Measurements from ENCODE around the gene NHS. TPM values are rescaled to one million over a fixed set of nuclear protein-coding genes. Genes with fewer than 3 reads are reported as not detected.

NHS gene
- total RNA-seq, 1 experiment from 2014 or later: 5.3 TPM

DNA sequence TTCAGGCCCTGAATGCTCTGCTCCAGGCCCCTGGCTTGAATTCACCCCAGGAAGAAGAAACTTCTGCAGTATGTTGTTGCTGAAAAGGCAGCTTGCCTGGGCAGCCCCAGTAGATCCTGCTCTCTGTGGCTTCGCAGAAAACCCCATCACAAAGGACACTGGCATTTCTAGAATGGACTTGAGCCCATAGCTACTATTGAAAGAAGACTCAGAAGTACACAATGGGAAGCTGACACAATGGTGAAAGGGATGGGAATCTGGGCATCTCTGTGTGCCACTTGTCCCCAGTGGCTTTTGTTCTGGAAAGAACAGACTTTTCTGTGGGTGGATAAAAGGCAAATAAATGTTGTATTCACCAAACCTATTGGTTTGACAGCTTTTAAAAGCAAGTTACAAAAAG is 294.9 kb downstream of the NHS start:
- no peak for DNase-seq (ENCODE audit: low spot score)

DNA sequence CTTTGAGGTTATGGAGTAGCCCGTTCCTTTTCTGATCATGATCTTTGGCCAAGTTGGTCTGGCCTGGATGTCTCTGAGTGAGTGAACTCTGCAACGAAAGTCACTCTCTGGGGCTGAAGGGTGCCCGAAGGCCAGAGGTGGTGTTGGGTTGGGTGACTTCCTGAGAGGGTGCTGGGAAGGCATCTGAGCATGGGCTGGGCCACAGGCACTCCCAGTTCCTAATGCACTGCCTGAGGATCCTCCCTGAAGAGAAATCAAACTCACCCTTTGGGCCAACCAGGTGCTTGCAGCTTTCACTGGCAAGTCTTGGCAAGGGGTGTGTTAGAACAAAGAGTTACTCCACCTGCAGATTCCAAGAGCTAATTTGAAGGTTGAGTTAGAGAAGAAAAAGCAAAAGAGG is 295.9 kb downstream of the NHS start:
- DNase-seq (ENCODE audit: low spot score): no peak

DNA sequence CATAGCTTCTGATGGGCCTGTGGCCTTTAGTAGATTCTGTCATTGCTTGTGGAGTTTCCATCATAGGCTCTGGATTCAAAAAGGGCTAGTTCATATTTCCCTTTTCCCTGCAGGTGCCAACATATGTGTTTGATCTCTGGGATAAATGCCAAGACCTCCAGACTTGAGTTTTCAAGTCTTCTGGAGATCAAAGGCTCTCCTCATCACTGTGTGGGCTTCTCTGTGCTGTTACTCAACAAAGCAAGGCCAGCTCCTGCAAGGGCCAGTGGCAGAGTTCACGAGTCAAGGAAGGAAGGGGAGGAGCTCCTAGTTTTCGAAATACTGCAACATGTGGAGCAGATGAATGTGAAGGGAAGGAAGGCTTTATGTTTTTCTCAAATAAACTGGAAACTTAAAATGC is 299.6 kb downstream of the NHS start:
- peak; percentile 52 for DNase-seq (ENCODE audit: low spot score)

DNA sequence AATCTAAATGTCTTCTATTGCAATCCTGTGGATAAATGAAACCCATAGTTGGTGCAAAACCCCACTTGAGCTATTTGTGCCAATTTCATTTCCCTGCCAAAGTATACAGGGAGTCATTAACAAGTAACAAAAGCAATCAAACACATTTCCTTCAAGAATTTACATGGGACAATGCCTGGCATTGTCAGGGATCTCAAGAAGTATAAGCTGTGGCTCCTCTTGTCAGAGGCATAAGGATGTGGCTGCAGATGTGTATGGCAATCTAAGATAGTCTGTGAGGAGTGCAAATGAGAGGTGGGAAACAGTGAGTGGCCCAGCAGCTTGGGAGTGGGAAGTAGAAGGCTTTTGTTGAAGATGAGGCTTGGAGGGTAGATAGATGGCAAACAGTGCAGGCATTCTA is 304.3 kb downstream of the NHS start:
- peak; percentile 9 for DNase-seq (ENCODE audit: low spot score)

DNA sequence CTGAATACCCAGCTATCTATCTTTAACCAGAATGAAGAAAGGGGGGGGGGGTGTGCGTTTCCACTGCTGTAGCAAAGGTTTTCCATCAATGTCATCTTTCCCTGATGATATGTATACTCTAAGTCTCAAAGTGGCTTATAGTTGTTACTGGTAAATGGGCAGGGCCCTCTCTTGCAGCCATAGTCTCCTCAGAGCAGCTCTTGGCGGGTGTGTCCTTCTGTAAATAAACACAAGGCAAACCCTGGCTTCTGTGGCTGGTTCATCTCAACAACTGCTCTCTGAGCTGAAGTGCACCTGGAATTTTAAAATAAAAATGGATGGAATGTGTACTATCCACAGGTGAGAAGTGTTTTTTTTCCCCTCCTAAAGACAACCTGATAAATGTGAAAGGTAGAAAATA is 304.8 kb downstream of the NHS start:
- peak; percentile 19 for DNase-seq (ENCODE audit: low spot score)

DNA sequence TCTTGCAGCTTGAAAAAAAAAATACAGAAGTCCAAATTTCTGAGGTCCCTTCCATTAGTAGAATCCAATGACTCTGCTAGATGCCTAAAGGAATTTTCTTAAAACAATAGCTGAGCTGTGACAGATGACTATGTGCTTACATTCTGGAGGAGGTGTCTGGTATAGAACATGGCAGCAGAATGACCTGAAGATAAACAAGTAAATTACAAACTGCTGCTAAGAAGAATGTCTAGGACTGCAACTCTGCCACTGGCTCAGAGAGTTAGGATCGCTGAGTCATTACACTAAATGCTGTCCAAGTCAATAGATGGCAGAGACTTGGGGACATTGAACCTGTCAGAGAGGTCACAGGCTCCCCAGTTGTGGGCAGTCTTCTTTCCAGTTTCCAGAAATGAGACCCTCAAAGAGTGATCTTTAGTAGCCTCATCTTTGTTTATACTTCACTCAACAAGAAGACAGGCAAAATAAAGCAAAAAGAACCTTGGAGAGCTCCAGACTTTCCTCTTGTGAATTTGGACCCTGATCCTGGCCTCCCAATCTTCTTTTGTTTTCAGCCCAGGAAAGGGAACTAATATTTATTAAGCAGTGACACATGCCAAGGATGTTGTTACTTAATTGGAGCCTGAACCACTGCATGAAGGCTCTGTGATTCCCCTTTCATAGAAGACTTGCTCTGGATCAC is 305.9 kb downstream of the NHS start:
- DNase-seq (ENCODE audit: low spot score): no peak

DNA sequence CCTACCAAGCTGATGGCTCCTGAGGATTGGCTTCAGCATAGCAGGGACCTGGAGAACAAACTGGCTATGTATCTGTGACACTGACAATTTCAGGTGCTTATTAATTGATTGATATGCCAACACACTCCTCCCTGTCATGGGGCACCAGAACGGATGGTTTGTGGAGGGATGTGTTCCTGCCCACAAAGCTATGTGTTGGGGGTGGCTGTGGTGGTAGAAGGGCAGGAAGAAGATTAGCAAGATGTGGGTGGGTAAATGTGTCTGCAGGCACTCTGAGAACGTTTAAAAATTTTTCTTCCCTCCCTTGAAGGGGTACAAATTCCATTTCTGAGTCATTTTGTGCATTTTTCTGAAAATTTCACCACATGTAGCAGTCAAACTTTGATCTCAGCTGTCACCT is 307.3 kb downstream of the NHS start:
- no peak for DNase-seq (ENCODE audit: low spot score)

DNA sequence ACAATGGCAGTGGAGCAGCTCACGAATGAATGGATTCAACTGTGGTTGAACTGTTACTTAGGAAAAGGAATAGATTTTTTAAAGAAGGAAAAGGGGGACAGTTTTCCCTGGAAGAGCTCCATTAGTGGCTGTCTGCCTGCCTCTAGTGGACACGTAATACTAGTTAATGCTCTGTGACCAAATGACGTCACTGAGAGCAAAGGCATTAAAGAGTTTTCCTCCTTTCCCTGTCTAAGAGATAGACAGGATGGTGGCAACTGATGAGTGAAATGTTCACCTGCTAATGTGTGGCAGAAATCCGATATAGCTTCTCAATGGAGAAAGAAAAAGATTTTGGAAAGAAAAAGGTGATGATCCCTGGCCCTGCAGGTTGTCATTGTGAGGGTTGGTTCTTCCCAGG is 310.0 kb downstream of the NHS start:
- DNase-seq (ENCODE audit: low spot score): no peak

DNA sequence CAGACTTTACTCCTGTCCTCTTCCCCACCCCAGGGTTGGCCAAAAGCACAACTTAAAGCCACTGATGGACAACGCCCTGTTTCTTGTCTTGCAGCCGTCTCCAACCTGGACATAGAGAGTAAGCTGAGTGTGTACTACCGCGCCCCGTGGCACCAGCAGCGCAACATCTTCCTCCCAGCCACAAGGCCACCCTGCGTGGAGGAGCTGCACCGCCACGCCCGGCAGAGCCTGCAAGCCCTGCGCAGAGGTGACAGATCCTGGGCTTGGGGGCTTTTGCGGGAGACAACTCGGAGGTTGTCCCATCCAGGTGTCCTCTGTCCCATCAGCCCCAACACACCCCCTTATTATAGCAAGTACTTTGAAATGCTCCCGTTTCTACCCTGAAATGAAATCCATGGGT is 312.6 kb downstream of the NHS start:
- DNase-seq (ENCODE audit: low spot score): no peak

DNA sequence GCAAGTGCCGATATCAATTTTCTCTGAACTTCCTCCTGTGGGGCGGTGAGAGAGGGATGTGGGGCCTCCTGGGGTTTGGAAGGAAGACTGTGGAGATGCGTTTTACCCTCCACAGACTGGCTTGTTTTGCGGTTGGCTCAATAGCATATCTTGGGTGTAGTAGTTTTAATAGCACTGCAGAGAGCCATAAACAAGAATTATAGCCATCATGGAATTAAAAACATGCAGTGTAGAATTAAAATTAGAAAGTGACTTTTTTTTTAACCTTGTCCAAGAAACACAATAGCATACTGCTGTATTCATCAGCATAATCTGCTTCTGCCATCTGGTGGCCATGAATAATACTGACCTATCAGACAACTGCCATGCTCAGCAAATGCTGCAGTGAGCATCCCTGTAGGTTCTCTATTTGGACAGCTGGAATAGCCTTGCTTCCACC is 315.0 kb downstream of the NHS start:
- peak; percentile 95 for DNase-seq (ENCODE audit: low spot score)

DNA sequence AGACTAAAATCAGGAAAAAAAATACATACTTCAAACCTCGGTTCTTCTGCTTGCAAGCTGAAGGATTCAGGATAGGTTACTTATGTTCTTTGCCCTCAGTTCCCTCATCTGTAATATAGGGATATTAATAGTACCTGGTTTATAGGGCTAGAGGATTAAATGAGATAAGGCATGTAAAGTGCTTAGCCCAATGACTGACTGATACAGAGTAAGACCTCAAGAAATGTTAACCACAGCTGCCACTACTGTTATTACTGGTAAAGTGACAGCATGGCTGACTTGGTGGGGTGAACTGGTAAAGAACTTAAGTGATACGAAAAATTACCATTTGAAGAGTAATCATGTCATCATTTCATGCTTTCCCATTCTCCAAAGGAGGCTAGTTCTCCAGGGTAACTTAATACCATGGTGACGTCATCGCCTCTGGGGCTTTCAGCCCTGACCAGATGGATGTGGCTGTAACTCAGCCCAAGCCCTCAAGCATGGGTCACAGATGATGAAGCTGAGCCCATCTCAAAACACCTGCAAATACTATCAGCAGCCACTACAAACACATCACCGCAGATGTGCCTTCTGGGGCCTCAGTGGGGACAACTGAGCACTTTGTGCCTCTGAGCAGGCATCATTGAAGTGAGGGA is 317.8 kb downstream of the NHS start:
- DNase-seq (ENCODE audit: low spot score): no peak

DNA sequence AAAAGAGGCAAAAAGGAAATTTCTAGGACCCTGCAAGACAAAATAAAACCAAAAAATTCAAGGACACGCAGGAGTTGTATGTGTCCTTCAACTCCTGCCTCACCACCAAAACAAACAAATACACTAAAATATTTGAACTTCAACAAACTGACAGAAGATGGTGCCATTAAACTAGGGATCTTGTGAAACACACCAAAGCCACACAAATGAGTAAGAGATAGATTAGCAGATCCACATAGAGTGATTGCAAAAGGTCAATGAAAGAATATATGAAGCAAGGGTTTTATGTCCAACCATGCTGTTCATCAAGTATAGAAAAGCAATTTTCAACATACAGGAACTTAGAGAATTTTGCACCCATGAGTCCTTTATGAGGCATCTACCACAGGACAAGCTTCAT is 322.2 kb downstream of the NHS start:
- DNase-seq (ENCODE audit: low spot score): peak; percentile 12

DNA sequence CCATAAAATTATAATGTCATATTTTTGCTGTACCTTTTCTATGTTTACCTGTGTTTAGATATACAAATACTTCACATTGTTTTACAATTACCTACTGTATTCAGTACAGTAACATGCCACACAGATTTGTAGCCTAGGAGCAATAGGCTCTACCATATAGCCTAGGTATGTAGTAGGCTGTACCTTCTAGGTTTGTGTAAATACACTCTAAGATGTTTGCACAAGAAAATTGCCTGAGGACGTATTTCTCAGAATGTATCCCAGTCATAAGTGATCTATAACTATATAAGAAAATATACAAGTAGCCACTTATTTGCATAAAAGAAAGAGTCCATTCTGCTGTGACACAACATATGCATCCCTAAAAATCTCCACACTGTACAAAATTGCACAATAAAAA is 326.0 kb downstream of the NHS start:
- no peak for DNase-seq (ENCODE audit: low spot score)

DNA sequence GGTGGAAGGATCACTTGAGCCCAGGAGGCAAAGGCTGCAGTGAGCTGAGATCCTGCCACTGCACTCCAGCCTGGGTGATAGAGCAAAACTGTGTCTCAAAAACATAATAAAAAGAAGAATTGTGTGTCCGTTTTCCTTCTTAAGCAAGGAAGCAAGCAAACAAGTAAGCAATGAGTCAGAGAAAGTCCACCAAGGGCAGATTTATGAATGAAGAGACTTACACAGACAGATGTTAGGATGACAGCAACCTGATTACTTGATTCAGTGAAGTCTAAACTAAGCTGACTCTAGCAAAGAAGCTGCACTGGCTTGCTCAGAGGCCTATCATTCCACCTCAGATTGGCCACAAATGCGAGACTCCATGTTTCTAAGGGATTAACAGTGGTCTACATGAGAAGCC is 328.2 kb downstream of the NHS start:
- DNase-seq (ENCODE audit: low spot score): no peak

DNA sequence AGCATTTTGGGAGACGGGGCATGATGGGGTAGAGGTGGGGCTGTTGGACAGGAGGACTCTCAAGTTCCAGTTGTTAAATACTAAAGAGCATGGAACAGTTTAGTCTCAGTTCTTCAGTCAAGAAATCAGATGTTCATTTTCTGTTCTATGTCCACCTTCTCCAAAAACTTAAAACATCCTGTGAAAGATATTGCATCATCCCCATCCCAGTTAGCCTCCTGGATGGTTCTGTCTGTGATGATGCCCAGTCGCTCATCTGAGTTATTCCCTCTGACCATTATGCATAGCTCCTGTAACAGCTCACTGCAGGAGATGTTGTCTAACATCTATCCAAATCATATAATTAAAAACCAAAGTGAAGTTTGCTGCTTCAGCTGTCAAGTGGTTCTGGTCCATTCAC is 330.2 kb downstream of the NHS start:
- no peak for DNase-seq (ENCODE audit: low spot score)

DNA sequence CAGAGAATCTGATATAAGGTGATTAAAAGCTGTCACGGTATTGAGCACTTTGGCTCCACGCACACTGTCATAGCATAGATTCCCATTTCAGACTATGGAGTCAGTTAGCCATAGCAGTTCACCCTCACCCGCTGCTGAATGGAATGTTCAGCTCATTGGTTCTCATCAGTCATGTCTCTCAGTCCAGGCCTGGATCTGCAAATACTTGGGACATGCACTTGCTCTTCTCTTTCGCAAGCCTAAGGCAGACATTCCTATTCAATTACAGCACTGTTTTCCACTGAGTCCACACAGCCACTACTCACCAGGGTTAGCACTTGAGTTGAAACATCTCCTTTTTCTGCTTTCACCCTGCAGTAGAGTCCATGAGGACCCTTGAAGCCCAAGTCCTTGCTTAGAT is 331.7 kb downstream of the NHS start:
- DNase-seq (ENCODE audit: low spot score): no peak

DNA sequence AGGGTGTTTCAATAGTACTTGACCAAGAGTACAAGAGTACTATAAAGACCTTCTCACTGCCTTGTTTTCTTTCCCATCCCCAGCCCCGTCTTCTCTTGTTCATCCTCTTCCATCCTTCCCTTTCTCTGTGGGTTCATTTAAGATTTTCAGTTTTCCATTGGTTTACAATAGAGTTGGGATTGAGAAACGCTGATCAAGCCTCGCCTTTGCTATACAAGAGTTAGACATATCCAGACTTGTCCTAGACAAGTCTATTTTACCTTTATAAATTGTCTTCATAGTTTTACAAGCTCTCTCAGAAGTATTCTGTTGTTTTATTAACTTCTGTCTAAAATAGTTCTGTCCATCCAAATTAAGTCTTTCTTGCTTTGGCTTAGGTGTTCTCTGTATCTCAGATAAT is 332.7 kb downstream of the NHS start:
- no peak for DNase-seq (ENCODE audit: low spot score)

DNA sequence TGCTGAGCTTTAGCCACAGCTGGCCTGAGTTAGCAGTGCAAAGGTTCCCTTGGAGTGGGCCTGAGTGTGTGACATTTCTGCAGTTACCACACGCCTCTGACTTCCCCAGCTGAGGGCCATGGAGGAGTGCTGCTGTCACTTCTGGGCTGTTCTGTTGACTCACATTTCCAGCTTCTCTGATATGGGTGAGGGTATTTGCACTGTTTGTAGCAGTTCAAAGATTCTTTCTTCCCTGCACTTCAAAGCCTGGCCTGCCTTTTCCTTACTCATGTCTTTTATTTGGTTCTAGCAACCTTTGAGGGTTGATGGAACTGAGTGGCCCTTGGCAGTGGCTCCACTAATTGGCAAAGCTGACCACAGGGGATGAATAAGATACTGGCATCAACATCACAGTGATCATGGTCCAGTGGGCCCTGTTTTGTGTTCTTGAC is 335.9 kb downstream of the NHS start:
- DNase-seq (ENCODE audit: low spot score): no peak

DNA sequence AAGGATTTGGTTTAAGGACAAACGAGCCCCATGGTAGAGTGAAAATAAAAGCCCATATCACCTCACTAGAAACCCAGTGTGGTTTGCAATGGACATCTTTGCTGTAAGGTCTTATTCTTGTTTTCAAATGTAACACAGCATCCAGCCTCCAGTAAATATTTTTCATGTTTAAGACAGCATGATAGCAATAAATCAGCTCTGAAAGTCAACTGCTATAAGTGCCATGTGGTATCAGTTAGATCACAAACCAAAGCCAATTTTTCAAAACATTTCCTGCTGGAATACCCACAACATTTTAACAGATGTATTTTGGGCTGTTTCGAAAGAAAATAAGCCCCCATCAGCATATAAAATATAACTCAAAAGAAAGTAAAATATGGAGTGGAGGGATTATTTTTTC is 338.3 kb downstream of the NHS start:
- no peak for DNase-seq (ENCODE audit: low spot score)

DNA sequence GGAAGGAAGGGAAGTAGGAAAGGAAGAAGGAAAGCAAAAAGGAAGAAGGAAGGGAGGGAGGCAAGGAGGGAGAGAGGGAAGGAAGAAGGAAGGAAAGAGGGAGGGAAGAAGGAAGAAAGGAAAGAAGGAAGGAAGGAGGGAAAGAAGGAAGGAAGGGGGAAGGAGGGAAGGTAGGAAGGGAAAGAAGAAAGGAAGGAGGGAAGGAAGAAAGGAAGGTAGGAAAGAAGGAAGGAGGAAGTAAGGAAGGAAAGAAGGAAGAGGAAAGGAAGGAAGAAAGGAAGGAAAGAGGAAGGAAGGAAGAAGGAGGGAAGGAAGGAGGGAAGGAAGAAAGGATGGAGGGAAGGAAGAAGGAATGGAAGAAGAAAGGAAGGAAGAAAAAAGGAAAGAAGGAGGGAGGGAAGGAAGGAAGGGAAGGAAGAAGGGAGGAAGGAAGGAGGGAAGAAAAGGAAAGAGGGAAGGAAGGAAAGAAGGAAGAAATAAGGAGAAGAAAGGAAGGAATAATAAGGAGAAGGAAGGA is 343.7 kb downstream of the NHS start:
- no peak for DNase-seq (ENCODE audit: low spot score)

DNA sequence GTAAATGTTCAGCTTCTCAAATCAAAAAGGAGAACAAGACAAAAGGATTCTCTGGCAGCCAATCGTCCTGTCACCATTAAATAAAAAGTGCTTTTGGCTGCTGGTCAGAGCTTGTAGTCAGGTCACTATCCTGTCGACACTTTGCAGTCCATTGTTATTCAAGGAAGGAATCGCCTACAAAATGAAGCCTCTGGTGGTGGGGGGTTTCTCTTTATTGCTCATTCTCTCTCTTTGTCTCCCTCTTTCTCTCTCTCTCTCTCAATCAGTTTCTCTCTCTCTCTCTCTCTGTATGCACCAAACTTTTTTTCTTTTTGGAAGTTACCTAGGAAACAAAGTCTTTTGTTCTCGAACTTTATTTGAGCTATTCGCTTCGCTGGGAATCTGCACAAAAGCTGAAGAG is 344.7 kb downstream of the NHS start:
- no peak for DNase-seq (ENCODE audit: low spot score)

DNA sequence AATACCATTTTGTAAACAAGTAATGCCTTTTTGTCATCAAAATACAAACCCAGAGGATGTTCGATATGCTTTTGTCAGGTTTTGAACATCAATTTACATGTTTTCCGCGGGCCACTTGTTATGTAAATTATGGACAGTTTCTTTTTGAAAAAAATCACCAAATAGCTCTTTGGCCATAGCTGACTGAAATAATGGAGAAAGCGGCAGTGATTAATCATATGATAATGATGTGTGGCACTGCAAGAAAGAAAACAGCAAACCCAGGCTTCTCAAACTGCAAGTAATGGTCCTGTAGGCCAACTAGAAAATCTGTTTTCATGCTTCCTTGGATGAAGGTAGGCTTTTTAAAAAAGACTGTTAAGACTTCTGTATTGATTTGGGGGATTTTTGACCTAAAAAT is 346.7 kb downstream of the NHS start:
- DNase-seq (ENCODE audit: low spot score): no peak

DNA sequence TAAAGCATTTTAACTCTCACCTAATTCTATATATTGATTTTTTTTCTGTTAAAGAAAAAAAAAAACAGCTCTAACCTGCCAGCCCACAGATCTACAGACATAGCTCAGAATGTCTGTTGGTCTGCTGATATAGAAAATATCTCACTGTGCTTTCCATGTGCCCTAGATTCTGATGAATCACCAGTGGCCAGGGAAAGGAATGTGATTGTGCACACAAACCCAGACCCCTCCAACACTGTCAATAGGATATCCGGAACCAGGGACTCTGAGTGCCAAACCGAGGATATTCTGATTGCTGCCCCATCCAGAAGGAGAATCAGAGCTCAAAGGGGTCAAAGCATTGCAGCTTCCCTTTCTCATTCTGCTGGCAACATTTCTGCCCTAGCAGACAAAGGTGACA is 350.2 kb downstream of the NHS start:
- DNase-seq (ENCODE audit: low spot score): no peak

Data from HT-29 (cell line).